ENCODE measurements around the gene TMEM147.
"Not testable (repeated sequence)": the region's sequence is repeated elsewhere in the genome, so short reads cannot be mapped to it uniquely, and the experiment has no call there.

TMEM147 gene

DNA sequence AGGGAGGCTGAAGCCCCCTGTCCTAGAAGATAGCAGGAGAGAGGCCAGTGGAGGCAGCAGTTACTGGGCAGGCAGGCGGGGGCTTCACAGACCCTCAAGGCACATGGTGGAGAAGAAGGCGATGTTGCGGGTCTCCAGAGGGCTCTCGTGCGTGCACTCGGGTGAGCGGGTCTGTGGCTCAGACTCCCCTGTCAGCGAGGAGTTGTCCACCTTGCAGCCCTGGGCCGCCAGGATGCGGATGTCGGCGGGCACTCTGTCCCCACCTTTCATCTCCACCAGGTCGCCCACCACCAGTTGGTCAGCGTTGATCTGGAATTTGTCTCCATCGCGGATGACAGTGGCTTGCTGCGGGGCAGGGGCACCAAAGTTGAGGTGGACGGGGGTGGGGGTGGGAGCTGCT lies 14.8 kb downstream of the TMEM147 start:
- no peak for DNase-seq (ENCODE audit: insufficient read length, low spot score)
- FAIRE-seq: no peak

GRCh38 chr19:35560677-35561076 lies 15.3 kb downstream of the TMEM147 start:
- DNase-seq (ENCODE audit: insufficient read length, low spot score): no peak
- no peak for FAIRE-seq

- FAIRE-seq: no peak
- DNase-seq (ENCODE audit: insufficient read length, low spot score): no peak
These were observed 16.0 kb downstream of the TMEM147 start for GRCh38 chr19:35561436-35561835.

GRCh38 chr19:35562336-35562735 lies 16.9 kb downstream of the TMEM147 start:
- DNase-seq (ENCODE audit: insufficient read length, low spot score): no peak
- FAIRE-seq: no peak

- no peak for DNase-seq (ENCODE audit: insufficient read length, low spot score)
- no peak for FAIRE-seq
These were observed 17.4 kb downstream of the TMEM147 start for GRCh38 chr19:35562776-35563175.

DNA sequence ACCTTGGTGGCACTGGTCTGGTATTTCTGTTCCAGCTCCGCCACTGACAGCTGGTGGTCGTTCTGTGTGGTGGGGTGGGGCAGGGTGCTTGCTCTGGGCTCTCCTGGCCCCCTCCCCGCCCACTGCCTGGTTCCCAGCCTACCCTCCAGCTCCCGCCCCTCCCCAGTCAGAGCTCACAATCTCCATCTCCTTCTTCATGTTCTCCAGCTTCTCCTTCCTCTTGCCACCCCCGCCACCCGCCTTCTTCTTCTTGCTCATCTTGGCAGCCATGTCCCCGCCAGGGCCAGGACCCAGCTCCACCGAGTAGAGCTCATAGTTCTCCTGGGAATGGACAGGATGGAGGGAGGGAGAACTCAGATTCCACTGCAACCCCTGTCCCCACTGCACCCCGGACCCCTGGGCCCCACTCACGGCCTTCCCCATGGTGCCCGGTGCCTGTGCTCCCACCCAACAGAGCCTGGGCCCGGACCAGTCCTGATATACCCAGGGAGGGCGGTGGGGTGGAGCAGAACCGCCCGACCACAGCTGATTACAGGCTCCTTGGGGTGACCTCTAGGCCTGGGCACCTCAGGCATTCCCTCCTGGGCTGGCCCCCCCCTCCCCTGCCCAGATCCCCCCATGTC lies 17.9 kb downstream of the TMEM147 start, which contains the start of gene ATP4A:
Gene ATP4A, minus strand, starts transcription at position 452 of the 623 bp plus-strand sequence. Its CDS starts 29 bp downstream, at position 423.
- FAIRE-seq (no peak), DNase-seq (ENCODE audit: insufficient read length, low spot score) (no peak)

GRCh38 chr19:35565016-35565856 lies 19.8 kb downstream of the TMEM147 start:
- DNase-seq (ENCODE audit: insufficient read length, low spot score): no peak
- FAIRE-seq: no peak

GRCh38 chr19:35566738-35567137 lies 21.3 kb downstream of the TMEM147 start:
- FAIRE-seq: no peak
- DNase-seq (ENCODE audit: insufficient read length, low spot score): no peak

DNA sequence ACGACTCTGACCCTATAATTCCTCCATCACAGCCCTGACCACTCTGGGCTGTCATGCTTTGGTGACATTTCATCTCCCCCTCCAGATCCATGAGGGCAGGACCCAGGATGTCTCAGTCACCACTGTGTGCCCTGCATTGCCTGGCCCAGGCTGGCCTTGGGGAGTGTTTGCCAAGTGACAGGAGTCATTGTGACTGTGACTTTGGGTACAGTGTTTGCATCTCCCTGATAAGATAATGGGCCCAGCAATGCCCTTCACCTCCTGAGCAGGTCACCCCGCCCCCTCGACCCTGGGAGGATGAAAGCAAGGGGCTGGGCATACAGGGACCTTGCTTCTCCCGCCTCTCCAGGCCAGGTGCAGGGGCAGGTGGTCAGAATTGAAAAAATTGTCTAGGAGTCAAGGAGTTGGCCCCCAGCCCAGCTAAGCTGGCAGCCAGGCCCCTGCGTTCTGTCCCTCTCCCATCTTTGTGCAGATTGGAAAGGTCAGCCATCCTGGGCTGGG lies 23.9 kb downstream of the TMEM147 start:
- FAIRE-seq (no peak), DNase-seq (ENCODE audit: insufficient read length, low spot score) (no peak)

DNA sequence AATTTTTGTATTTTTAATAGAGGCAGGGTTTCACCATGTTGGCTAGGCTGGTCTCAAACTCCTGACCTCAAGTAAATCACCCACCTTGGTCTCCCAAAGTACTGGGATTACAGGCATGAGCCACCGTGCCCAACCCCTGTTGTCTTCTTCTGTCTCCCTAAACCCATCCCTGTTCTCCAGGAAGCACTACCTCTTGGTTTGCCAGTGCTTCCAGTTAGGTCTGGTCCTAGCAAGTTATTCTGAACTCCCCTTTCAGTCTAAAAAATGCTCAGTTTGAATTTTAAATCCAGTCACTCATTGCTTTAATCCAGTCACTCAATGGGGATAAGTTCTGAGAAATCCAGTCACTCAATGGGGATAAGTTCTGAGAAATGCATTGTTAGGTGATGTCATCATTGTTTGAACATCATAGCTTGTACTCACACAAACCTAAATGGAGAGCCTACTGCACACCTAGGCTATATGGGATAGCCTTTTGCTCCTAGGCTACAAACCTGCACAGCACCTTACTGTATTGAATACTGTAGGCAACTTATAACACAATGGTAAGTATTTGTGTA lies 26.1 kb downstream of the TMEM147 start:
- DNase-seq (ENCODE audit: insufficient read length, low spot score): no peak
- FAIRE-seq: no peak

DNA sequence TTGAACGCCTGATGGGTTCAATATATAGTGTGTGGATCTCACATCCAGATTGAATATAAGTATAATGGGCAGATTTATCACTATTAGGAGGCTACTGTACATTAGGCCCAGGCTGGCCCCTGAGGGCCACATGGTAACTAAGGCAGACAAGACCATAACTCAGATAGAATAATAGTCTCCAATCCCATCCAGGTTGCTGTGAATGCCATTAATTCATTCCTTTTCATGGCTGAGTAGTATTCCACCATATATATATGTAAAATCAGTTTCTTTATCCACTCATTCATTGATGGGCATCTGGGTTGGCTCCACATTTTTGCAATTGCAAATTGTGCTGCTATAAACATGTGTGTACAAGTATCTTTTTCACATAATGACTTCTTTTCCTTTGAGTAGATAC lies 32.5 kb downstream of the TMEM147 start:
- no peak for DNase-seq (ENCODE audit: insufficient read length, low spot score)
- FAIRE-seq: no peak

DNA sequence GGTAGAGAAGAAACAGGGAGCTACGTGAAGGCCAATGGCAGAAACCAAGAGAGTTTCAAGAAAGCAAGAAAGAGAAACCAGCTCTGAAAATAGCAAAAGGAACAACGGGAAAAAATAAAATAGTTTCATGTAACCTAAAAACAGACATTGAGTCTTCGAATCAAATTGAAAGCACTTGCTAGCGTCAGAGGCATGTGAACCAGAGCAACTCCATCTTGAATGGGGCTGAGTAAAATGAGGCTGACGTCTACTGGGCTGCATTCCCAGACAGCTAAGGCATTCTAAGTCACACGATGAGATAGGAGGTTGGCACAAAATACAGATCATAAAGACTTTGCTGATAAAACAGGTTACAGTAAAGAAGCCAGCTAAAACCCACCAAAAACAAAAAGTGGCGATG lies 33.3 kb downstream of the TMEM147 start:
- no peak for DNase-seq (ENCODE audit: insufficient read length, low spot score)
- FAIRE-seq: no peak

- no peak for DNase-seq (ENCODE audit: insufficient read length, low spot score)
- FAIRE-seq: no peak
These were observed 37.3 kb downstream of the TMEM147 start for GRCh38 chr19:35582760-35583159.

DNA sequence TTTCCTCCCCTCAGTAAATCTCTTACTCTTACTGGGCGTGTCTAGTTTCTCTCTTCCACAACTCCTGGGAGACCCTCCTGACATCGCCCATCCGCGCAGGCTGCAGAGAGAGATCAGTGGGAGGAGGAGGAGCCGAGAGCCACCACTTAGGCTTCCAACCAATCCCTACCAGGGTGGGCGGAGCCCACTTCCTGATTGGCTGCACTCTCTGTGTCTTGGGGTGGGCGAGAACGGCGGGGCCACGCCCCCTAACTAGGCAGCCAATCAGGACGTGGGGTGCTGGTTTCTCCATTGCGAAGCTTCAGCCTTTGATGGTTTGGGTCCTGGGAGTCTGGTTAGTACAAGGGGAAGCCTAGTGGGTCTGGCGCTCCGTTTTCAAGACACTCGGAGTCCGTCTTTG lies 40.4 kb downstream of the TMEM147 start, which contains the start of gene PMIS2:
Gene PMIS2, plus strand, starts transcription at position 326 of the 400 bp plus-strand sequence. CDS start 87 bp downstream, outside the sequence.
- no peak for FAIRE-seq
- DNase-seq (ENCODE audit: insufficient read length, low spot score): no peak

GRCh38 chr19:35587321-35587720 lies 41.9 kb downstream of the TMEM147 start:
- no peak for FAIRE-seq
- DNase-seq (ENCODE audit: insufficient read length, low spot score): no peak

DNA sequence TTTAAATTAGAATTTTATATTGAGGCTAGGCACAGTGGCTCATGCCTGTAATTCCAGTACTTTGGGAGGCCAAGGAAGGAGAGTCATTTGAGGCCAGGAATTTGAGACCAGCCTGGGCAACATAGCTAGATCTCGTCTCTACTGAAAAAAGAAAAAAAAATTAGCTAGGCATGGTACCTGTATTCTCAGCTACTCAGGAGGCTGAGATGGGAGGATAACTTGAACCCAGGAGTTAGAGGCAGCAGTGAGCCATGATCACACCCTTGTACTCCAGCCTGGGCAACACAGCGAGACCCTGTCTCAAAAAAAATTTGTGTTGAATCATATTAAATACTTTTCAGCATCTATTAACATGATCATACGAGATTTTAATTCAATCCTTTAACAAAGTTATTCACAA lies 45.4 kb downstream of the TMEM147 start:
- DNase-seq (ENCODE audit: insufficient read length, low spot score): no peak
- FAIRE-seq: no peak

GRCh38 chr19:35592226-35592625 lies 46.8 kb downstream of the TMEM147 start:
- FAIRE-seq (peak; percentile 84), DNase-seq (ENCODE audit: insufficient read length, low spot score) (peak; percentile 45)

GRCh38 chr19:35595026-35595425 lies 49.6 kb downstream of the TMEM147 start:
- not testable (repeated sequence) for DNase-seq (ENCODE audit: insufficient read length, low spot score); FAIRE-seq

GRCh38 chr19:35595928-35596327 lies 50.5 kb downstream of the TMEM147 start:
- FAIRE-seq (no peak), DNase-seq (ENCODE audit: insufficient read length, low spot score) (no peak)

DNA sequence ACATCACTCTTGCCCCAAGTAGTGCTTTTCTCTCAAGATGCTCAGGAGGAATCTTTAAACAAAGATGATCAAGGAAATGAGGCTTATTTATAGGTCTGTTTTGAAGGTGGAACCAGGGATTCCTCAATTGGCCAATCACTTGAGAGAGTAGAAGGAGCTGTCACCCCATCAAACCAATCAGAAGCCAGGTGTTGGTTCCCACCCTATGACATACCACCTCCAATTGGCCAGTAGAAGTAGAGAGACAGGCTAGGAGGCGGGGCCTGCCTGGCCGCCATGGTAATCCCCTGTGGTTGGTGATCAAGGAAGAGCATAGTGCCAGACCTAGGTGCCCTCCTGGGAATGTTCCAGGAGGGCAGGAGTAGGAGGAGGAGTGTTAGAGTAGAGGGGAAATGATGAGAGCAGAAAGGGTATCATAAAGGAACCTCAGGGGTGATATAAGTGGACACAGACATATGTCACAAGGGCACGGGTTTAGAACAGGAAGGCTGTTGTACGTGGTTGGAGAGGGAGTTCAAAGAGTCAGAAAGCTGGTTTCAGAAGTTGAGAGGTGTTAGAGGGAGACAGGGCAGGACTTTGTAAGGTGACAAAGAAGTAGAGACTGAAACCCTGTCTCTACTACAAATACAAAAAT lies 51.1 kb downstream of the TMEM147 start:
- peak; percentile 59 for FAIRE-seq
- peak; percentile 65 for DNase-seq (ENCODE audit: insufficient read length, low spot score)
